ENCODE data around the gene DYNLT2B. TPM values are rescaled to one million over a fixed set of nuclear protein-coding genes. Genes with fewer than 3 reads are reported as not detected.

DYNLT2B gene
- total and polyA plus RNA-seq, 2 donors (not counting 1 experiment from before 2014, with no cell fraction given), result 9.1 to 13.0 TPM

DNA sequence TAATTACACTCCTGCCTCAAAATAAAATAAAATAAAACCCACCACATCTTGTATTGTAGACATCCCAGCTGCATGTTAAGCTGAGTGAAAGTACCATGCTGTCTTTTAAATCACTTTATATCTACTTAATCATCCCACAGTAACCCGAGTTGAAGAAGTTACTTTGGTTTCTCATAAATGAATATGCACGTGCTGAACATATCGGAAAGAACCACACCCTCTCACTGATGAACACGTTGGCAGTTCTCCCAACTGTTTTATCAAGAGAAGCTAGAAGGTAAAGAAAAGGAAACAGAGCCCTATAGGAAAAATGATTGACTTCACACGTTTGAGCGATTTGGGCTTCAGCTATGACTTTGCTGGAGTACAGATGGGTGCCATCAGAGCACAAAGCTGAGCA lies 36.1 kb upstream of the DYNLT2B start:
- H3K9ac ChIP-seq (ENCODE audit: insufficient read depth, low read length), result no peak overlapping the region
- no peaks in the 10 kb centered on the region for H3K27me3 ChIP-seq (ENCODE audit: control insufficient read depth, insufficient read depth, low read length)
- no peak overlapping the region for H3K4me3 ChIP-seq (replicated peaks in 1 of 4; ENCODE audit: control extremely low read depth in 1 of 4, insufficient read depth in 1 of 4, low read depth in 3 of 4, low read length in 4 of 4)
- no peaks in the 10 kb centered on the region for H3K4me1 ChIP-seq (ENCODE audit: control insufficient read depth, extremely low read depth, insufficient read depth, low read length)
- no peak overlapping the region for H3K27ac ChIP-seq (ENCODE audit: insufficient read depth, low read length)
- TF ChIP-seq EZH2 (IDR thresholded peaks at IDR 0.05; ENCODE audit: low read length, missing control alignments), result no peak
- TF ChIP-seq, protein P1, sequence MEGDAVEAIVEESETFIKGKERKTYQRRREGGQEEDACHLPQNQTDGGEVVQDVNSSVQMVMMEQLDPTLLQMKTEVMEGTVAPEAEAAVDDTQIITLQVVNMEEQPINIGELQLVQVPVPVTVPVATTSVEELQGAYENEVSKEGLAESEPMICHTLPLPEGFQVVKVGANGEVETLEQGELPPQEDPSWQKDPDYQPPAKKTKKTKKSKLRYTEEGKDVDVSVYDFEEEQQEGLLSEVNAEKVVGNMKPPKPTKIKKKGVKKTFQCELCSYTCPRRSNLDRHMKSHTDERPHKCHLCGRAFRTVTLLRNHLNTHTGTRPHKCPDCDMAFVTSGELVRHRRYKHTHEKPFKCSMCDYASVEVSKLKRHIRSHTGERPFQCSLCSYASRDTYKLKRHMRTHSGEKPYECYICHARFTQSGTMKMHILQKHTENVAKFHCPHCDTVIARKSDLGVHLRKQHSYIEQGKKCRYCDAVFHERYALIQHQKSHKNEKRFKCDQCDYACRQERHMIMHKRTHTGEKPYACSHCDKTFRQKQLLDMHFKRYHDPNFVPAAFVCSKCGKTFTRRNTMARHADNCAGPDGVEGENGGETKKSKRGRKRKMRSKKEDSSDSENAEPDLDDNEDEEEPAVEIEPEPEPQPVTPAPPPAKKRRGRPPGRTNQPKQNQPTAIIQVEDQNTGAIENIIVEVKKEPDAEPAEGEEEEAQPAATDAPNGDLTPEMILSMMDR (conservative IDR thresholded peaks at IDR 0.05 in 1 of 2, IDR thresholded peaks at IDR 0.05 in 1 of 2; ENCODE audit: low read depth in 1 of 2, low read length in 2 of 2), result no peak
- no peak overlapping the region for H3K4me2 ChIP-seq (ENCODE audit: extremely low read depth, insufficient read depth, low read length)
- DNase-seq (ENCODE audit: low read depth in 2 of 2), result no peak
- peaks cover 4% of the 10 kb centered on the region for H3K36me3 ChIP-seq (ENCODE audit: control insufficient read depth, insufficient read depth, low read length)
- no peaks in the 10 kb centered on the region for H3K79me2 ChIP-seq (ENCODE audit: control insufficient read depth, insufficient read depth, low read length)
- no peaks in the 10 kb centered on the region for H3K9me3 ChIP-seq (ENCODE audit: control insufficient read depth, insufficient read depth, low read depth, low read length)
- H4K20me1 ChIP-seq (ENCODE audit: control insufficient read depth, extremely low read depth, insufficient read depth, low read length), result no peaks in the 10 kb centered on the region
- H2AFZ ChIP-seq (ENCODE audit: low read length), result no peak overlapping the region

DNA sequence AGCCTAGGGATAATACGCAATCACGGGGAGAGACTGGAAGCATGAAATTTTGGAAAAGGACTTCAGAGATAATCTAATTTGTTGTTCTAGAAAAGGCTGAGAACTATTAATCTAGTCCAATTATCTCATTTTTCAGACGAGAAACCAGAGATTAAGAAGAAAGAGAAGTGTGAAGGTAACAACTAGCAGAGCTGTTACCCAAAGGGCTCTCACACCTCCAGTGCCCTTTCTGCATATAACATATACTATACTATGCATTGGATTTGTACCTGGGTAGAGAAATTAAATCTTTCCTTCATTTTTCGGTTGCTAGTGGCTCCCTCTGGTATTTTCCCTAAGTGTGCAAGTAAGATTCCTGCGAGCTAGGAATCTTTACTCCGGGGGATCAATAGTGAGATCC lies 33.5 kb upstream of the DYNLT2B start:
- H3K4me1 ChIP-seq (ENCODE audit: control insufficient read depth, extremely low read depth, insufficient read depth, low read length), result no peaks in the 10 kb centered on the region
- DNase-seq (ENCODE audit: low read depth in 2 of 2), result no peak
- no peak overlapping the region for H2AFZ ChIP-seq (ENCODE audit: low read length)
- peaks cover 4% of the 10 kb centered on the region for H3K36me3 ChIP-seq (ENCODE audit: control insufficient read depth, insufficient read depth, low read length)
- no peak overlapping the region for H3K27ac ChIP-seq (ENCODE audit: insufficient read depth, low read length)
- H3K27me3 ChIP-seq (ENCODE audit: control insufficient read depth, insufficient read depth, low read length), result no peaks in the 10 kb centered on the region
- no peak overlapping the region for H3K4me2 ChIP-seq (ENCODE audit: extremely low read depth, insufficient read depth, low read length)
- no peak overlapping the region for H3K9ac ChIP-seq (ENCODE audit: insufficient read depth, low read length)
- no peaks in the 10 kb centered on the region for H3K79me2 ChIP-seq (ENCODE audit: control insufficient read depth, insufficient read depth, low read length)
- TF ChIP-seq EZH2 (IDR thresholded peaks at IDR 0.05; ENCODE audit: low read length, missing control alignments), result no peak
- TF ChIP-seq, protein P1 (conservative IDR thresholded peaks at IDR 0.05 in 1 of 2, IDR thresholded peaks at IDR 0.05 in 1 of 2; ENCODE audit: low read depth in 1 of 2, low read length in 2 of 2), result no peak
- H3K4me3 ChIP-seq (replicated peaks in 1 of 4; ENCODE audit: control extremely low read depth in 1 of 4, insufficient read depth in 1 of 4, low read depth in 3 of 4, low read length in 4 of 4), result no peak overlapping the region
- no peaks in the 10 kb centered on the region for H4K20me1 ChIP-seq (ENCODE audit: control insufficient read depth, extremely low read depth, insufficient read depth, low read length)
- H3K9me3 ChIP-seq (ENCODE audit: control insufficient read depth, insufficient read depth, low read depth, low read length), result no peaks in the 10 kb centered on the region

DNA sequence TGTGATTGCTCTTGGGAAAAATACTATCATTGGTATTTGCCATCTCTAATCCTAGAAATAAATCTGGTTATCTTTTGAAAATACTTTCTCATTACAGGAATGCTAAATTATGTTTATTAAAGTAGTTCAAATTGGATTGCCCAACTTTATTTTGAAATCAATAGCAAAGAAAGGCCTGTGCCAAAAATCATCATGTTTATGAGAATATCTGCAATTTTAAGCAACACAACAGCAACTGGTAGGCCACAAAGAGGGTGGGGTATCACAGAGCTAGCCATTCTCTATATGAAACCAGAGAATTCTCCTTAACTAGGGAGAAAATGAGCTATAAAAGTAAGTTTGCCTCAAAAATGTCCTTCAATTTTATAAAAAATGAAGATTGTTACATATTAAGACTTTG lies 32.0 kb upstream of the DYNLT2B start:
- Histone ChIP-seq H2AFZ (ENCODE audit: low read length) (no peak overlapping the region), H3K4me1 (ENCODE audit: control insufficient read depth, extremely low read depth, insufficient read depth, low read length) (no peaks in the 10 kb centered on the region), H3K27me3 (ENCODE audit: control insufficient read depth, insufficient read depth, low read length) (no peaks in the 10 kb centered on the region), H3K9me3 (ENCODE audit: control insufficient read depth, insufficient read depth, low read depth, low read length) (no peaks in the 10 kb centered on the region), H3K9ac (ENCODE audit: insufficient read depth, low read length) (no peak overlapping the region), H3K36me3 (ENCODE audit: control insufficient read depth, insufficient read depth, low read length) (no peaks in the 10 kb centered on the region), H4K20me1 (ENCODE audit: control insufficient read depth, extremely low read depth, insufficient read depth, low read length) (no peaks in the 10 kb centered on the region), H3K4me2 (ENCODE audit: extremely low read depth, insufficient read depth, low read length) (no peak overlapping the region), H3K27ac (ENCODE audit: insufficient read depth, low read length) (no peak overlapping the region), H3K79me2 (ENCODE audit: control insufficient read depth, insufficient read depth, low read length) (no peaks in the 10 kb centered on the region), H3K4me3 (replicated peaks in 1 of 4; ENCODE audit: control extremely low read depth in 1 of 4, insufficient read depth in 1 of 4, low read depth in 3 of 4, low read length in 4 of 4) (no peak overlapping the region)
- TF ChIP-seq EZH2 (IDR thresholded peaks at IDR 0.05; ENCODE audit: low read length, missing control alignments), result no peak
- TF ChIP-seq, protein P1 (conservative IDR thresholded peaks at IDR 0.05 in 1 of 2, IDR thresholded peaks at IDR 0.05 in 1 of 2; ENCODE audit: low read depth in 1 of 2, low read length in 2 of 2), result no peak
- no peak for DNase-seq (ENCODE audit: low read depth in 2 of 2)
